Vagina (tissue), 2 donors: ENCODE data around the gene THPO. TPM values are rescaled to one million over a fixed set of nuclear protein-coding genes. Genes with fewer than 3 reads are reported as not detected.

Experiments used
- DNase-seq, 2 donors: peaks; one replicate each; pipeline ENCODE4 v3.0.0-alpha.2; 2017; ENCODE audit errors: extremely low spot score in 2 of 2
- H3K27ac ChIP-seq: fragments of 200-600 bp; sonication (generic); one replicate; pipeline ENCODE4 v1.5.1; 2019
- H3K27me3 ChIP-seq: fragments of 200-600 bp; sonication (generic); one replicate; pipeline ENCODE4 v1.5.1; 2019
- H3K36me3 ChIP-seq, 2 donors: fragments of 200-600 bp; sonication (generic); one replicate each; pipeline ENCODE4 v1.5.1; 2017 to 2019
- H3K4me1 ChIP-seq: fragments of 200-600 bp; sonication (generic); one replicate; pipeline ENCODE4 v1.5.1; 2019
- H3K4me3 ChIP-seq, 2 donors: fragments of 200-600 bp; sonication (generic); 1 replicate in 1 of 2; 2 replicates in 1 of 2; pipeline ENCODE4 v1.5.1; 2016 to 2019
- H3K9me3 ChIP-seq: fragments of 200-600 bp; sonication (generic); one replicate; pipeline ENCODE4 v1.5.1; 2019
- POLR2A ChIP-seq, 2 donors: fragments of 450-650 bp; IDR thresholded peaks; one replicate each; pipeline ENCODE4 v1.6.1; 2017; ENCODE audit warnings: antibody characterized with exemption in 2 of 2, mild to moderate bottlenecking in 2 of 2, moderate library complexity in 2 of 2
- POLR2AphosphoS5 ChIP-seq, 2 donors: sonication (generic); formaldehyde crosslinking; IDR thresholded peaks; one replicate each; pipeline ENCODE4 v1.9.0; 2017; ENCODE audit warnings: antibody characterized with exemption in 2 of 2, mild to moderate bottlenecking in 2 of 2, low read depth in 1 of 2; ENCODE audit not compliant: insufficient read depth in 1 of 2
- intact Hi-C: fragments of 100-400 bp; cut with DNase I; formaldehyde crosslinking; loops from one replicate; pipeline ENCODE4 v1.15.1; 2023
- total RNA-seq: library from RNA; depleted of rRNA; stranded (reverse); fragments of >200 nt; gene quantifications from one replicate; pipeline ENCODE4 v1.2.3, GENCODE V29; 2016
- TF ChIP-seq, protein P1 (sequence below), 3 experiments: fragments of 450-650 bp in 2 of 3; fragments of 200-600 bp in 1 of 3; sonication (generic) in 1 of 3; IDR thresholded peaks; one replicate each; pipeline ENCODE4 v1.5.1; 2017 to 2019; ENCODE audit warnings: antibody characterized with exemption in 3 of 3, mild to moderate bottlenecking in 2 of 3, moderate library complexity in 2 of 3

The THPO gene
- total RNA-seq, 1 donor from 2014 or later, result 0.74 TPM

DNA sequence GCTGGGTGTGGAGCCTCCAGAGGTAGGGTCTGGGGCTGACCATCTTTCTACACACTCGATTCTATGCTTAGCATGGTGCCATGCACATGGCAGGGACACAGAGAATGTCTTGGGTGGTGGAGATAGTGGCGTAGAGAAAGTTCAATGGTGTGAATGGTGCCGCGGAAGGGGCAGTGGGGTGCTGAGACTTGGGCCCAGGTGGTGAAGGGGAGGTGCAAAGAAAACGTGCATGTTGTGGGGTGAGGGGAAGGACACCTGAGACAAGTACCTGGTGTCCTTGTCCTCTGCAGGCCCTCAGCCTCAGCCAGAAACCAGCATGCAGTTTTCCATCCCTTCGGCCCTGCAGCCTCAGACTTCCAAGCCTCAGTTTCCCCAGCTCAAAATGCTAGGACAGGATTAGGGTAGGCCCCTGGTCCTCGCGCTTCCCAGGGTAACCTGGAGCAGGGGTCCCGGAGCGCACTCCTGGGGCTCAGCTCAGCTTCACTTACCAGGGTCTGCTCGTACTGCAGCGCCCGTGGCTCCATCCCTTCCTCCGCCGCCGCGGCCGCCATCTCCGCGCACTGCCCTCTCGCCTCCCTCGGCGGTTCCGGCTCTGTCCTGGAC, 17.0 kb downstream of the THPO start:
- intact Hi-C loops, result loop anchor here (1.0 kb wide), 1 partner anchor 47 kb away; the partner anchor contains the start of gene EIF4G1
- DNase-seq, result no peak

DNA sequence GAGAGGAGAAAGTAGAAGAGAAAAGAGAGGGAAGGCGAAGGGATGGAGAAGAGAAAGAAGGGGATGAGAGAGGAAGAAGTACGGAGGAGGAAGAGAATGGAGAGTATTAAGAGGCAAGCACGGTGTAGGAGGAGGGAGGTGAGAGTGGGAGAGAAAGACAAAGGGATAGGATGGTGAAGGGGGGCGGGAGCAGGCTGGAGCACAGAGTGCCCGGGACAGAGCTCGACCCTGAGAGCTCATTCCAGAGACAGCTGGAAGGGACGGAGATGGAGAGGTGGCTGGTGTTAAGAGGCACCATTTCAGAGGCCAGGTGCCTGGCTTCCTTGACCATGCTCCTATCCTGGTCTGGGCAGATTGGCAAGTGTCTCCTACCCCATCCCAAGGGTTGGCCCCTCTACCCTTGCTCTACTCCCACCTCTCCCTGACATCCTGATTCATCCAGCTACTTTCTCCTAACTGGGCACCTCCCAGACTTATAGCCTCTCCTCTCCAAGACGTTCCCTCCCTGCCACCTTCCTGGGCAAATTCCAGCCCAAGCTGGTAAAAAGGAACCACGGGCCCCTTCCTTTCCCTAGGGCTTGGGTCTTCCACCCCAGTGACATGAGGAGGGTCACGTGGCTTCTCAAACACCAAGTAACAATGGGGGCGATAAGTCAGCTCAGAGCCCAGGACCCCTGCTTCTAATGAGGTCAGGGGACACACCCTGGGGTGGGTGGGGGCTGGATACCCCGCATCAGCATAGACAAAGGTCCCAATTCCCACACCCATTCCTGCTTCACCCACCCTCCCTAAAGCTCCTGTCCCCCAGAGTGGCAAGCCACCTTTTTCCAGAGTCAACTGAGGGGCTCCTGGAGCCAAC, 17.7 kb downstream of the THPO start:
- no peaks in the 10 kb centered on the region for H3K27me3 ChIP-seq
- H3K4me3 ChIP-seq, result peak overlapping the region; percentile 87 to 96
- peaks cover 0 to 17% of the 10 kb centered on the region in 2 donors for H3K36me3 ChIP-seq
- no peaks in the 10 kb centered on the region for H3K9me3 ChIP-seq
- peaks cover 31% of the 10 kb centered on the region for H3K4me1 ChIP-seq
- intact Hi-C loops, result no loop called here
- DNase-seq, result no peak
- peak overlapping the region; percentile 92 for H3K27ac ChIP-seq
- TF ChIP-seq POLR2A (IDR thresholded peaks at IDR 0.05), result no peak
- TF ChIP-seq, protein P1, sequence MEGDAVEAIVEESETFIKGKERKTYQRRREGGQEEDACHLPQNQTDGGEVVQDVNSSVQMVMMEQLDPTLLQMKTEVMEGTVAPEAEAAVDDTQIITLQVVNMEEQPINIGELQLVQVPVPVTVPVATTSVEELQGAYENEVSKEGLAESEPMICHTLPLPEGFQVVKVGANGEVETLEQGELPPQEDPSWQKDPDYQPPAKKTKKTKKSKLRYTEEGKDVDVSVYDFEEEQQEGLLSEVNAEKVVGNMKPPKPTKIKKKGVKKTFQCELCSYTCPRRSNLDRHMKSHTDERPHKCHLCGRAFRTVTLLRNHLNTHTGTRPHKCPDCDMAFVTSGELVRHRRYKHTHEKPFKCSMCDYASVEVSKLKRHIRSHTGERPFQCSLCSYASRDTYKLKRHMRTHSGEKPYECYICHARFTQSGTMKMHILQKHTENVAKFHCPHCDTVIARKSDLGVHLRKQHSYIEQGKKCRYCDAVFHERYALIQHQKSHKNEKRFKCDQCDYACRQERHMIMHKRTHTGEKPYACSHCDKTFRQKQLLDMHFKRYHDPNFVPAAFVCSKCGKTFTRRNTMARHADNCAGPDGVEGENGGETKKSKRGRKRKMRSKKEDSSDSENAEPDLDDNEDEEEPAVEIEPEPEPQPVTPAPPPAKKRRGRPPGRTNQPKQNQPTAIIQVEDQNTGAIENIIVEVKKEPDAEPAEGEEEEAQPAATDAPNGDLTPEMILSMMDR (IDR thresholded peaks at IDR 0.05), result no peak
- no peak for TF ChIP-seq POLR2AphosphoS5 (IDR thresholded peaks at IDR 0.05; ENCODE audit: insufficient read depth in 1 of 2, low read depth in 1 of 2)

More for the DNA sequence above, 17.0 kb downstream of the THPO start:
- Histone ChIP-seq H3K36me3 (peaks cover 0 to 16% of the 10 kb centered on the region in 2 donors), H3K27ac (peak overlapping the region; percentile 92), H3K4me1 (peaks cover 31% of the 10 kb centered on the region), H3K4me3 (peak overlapping the region; percentile 87 to 96), H3K27me3 (no peaks in the 10 kb centered on the region), H3K9me3 (no peaks in the 10 kb centered on the region)
- TF ChIP-seq, protein P1 (IDR thresholded peaks at IDR 0.05), result peak in 1 of 3 experiments; percentile 8
- TF ChIP-seq POLR2A (IDR thresholded peaks at IDR 0.05), result no peak

DNA sequence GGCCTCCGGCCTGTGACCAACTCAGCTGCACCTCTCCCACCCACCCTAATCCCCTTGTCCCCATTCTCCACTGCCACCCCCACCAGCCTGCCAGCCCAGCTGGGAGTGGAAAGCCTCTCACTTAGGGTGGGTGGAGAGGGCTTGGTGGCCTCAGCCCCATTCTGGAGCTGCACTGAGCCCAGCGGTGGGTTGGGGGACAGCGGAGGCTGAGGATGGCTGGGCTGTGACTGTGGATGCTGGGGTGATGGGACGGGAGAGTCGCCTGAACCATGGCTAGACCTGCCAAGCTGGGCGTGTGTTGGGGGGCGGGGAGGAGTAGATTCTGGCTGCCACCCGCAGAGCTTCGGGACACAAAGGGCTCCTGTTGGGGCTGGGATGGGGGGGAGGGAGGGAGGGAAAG, 18.4 kb downstream of the THPO start:
- TF ChIP-seq POLR2AphosphoS5 (IDR thresholded peaks at IDR 0.05; ENCODE audit: insufficient read depth in 1 of 2, low read depth in 1 of 2) (no peak), POLR2A (IDR thresholded peaks at IDR 0.05) (no peak)
- TF ChIP-seq, protein P1 (IDR thresholded peaks at IDR 0.05), result no peak
- H3K9me3 ChIP-seq, result no peaks in the 10 kb centered on the region
- H3K36me3 ChIP-seq, result peaks cover 0 to 14% of the 10 kb centered on the region in 2 donors
- H3K4me1 ChIP-seq, result peaks cover 28% of the 10 kb centered on the region
- H3K27ac ChIP-seq, result no peak overlapping the region
- no peaks in the 10 kb centered on the region for H3K27me3 ChIP-seq
- no peak for DNase-seq
- no peak overlapping the region for H3K4me3 ChIP-seq
- intact Hi-C loops, result no loop called here

DNA sequence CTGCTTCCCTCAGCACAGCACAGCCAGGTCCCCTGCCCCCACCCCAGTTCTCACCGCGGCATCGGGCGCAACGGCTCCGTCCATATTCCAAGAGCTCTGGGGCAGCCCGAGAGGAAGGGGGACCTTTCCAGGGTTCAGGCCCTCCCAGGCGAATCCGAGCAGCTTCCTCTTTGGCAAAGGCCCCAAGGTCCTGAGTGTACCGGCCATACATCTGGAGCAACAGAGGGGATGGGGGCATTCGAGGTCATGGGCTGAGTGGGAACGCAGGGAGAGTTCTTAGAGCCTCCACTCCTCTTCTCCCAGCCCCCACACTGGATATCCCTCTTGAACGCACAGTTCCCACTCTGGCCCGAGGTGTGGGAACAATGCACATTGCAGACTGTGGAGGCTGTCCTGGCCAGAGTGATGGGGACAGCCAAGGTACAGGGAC, 19.1 kb downstream of the THPO start:
- Histone ChIP-seq H3K4me1 (peaks cover 21% of the 10 kb centered on the region), H3K27ac (no peak overlapping the region), H3K9me3 (no peaks in the 10 kb centered on the region), H3K36me3 (peaks cover 0 to 14% of the 10 kb centered on the region in 2 donors), H3K27me3 (no peaks in the 10 kb centered on the region), H3K4me3 (no peak overlapping the region)
- intact Hi-C loops, result no loop called here
- DNase-seq, result no peak
- no peak for TF ChIP-seq POLR2AphosphoS5 (IDR thresholded peaks at IDR 0.05; ENCODE audit: insufficient read depth in 1 of 2, low read depth in 1 of 2)
- no peak for TF ChIP-seq POLR2A (IDR thresholded peaks at IDR 0.05)
- TF ChIP-seq, protein P1 (IDR thresholded peaks at IDR 0.05), result no peak
